ENCODE results near the gene MAU2.

The MAU2 gene, protein sequence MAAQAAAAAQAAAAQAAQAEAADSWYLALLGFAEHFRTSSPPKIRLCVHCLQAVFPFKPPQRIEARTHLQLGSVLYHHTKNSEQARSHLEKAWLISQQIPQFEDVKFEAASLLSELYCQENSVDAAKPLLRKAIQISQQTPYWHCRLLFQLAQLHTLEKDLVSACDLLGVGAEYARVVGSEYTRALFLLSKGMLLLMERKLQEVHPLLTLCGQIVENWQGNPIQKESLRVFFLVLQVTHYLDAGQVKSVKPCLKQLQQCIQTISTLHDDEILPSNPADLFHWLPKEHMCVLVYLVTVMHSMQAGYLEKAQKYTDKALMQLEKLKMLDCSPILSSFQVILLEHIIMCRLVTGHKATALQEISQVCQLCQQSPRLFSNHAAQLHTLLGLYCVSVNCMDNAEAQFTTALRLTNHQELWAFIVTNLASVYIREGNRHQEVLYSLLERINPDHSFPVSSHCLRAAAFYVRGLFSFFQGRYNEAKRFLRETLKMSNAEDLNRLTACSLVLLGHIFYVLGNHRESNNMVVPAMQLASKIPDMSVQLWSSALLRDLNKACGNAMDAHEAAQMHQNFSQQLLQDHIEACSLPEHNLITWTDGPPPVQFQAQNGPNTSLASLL

DNA sequence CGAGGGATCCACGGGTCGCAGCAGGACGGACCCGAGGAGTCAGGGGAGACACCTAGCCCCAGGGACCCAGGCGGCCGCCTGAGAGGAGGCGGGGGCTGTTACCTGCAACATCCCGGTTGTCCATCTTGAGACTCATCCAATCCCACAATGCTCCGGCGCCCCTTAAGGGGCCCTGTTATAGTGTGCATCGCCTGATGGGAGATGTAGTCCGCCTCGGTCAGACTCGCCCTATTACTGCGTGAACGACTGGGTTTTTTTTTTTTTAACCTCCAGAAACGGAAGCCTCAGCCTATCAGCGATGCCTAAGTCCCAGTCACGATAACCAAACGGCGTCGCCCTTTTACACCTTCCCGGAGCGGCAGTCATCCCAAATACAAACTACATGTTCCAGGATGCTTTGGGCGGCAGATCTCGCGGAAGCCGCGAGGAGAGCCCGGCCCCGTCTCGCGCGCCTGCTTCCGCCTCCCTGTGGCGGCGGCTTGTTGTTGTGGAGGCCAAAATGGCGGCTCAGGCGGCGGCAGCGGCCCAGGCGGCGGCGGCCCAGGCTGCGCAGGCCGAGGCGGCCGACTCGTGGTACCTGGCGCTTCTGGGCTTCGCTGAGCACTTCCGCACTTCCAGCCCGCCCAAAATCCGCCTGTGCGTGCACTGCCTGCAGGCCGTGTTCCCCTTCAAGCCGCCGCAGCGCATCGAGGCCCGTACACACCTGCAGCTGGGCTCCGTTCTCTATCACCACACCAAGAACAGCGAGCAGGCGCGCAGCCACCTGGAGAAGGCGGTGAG, at the start of gene MAU2, which contains the start of gene SUGP1:
MAU2 (plus strand) TSS at position 469 of the 780 bp plus-strand sequence; CDS start at position 500, 31 bp downstream.
SUGP1 (minus strand) TSS at position 149 of the 780 bp plus-strand sequence; CDS start at position 136, 13 bp downstream.
- DNase-seq (ENCODE audit: low spot score) = peak; percentile 98

DNA sequence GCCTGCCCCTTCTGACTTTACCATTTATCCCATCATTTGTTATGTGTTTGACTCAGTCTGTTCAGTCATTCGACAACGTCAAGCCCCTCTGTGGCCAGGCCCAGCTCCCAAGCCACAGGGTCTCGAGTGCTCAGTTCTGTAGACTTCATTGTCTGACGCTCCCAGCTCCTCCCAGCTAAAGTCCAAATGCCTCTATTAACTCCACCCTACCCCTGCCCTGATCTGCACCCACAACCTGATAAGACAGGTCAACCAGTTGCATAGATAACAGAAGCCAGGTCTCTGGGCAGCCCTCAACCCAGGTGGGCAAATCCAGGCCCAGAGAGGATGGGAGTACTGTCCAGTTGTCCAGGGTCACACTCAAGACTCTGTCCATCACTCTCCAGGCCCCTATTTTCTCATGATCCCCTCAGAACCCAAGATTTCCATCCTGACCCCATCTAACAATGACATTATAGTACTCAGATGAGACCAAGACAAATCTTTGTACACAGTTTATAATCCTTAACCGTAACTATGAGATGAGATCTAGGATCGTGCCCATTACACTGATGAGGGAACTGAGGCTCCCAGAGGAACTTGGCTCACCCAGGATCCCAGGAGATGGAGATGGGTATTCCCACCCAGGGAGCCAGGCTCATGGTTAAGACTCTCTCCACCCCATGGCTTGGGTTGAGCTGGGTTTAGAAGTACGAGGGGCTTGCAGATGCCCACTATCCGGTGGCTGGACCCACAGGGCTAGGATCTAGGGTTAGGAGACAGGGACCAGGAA, 48.6 kb upstream of the MAU2 start:
- no peak for DNase-seq (ENCODE audit: low spot score)

DNA sequence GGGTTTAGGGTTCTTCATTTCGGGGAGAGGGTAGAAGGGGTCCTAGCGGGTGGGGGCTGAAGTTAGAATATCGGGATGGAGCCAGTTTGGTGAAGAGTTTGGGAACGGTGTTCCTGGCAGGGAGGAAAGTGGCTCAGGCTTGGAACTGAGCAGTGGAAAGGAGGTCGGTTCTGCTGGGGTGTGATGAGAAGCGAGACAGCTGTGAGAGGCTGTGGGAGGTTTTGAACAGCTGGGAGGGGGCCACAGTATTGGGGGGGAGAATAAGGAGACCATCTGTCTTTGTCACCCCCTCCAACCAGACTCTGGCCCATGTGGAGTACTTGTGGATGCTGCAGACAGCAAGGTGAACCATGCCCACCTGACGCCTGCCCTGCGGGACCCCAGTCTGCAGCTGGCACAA, 46.5 kb upstream of the MAU2 start:
- no peak for DNase-seq (ENCODE audit: low spot score)

DNA sequence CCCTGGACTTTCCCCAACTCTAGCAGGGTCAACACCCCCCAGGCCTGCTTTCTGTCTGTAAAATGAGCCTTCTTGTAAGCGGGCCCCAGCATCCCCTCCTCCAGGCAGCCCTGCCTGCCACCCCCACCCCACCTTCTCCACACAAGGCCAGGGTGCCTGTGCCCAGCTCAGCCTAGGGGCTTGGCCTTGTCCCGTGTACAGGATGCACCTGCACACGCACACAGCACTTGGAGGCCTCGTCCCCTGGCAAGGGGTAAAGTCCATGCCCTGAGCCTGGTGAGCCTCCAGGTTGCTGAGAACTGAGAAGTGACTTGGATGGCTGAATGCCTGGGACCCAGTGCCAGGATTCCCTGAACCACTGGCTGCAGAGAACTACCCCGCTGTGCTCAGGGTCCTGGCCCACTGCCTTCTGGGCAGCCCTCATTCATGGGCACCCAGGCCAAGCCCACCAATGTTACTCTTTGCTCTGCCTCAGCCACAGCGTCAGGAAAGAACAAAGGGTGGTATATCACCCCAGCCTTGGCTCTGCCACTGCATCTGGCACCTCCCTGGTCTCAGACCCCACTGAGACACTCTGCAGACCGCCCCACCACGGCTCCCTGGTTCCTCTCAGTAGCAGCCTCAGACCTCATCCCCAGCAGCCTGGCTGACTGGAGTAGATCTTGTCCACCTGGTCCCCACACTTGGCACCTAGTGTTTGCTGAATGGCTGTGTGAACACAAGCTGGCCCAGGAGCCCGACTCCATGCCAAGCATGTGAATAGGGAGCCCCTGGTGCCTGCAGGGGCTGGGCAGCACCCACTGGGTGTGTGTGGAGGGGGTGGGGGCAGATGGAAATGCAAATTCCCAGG, 45.7 kb upstream of the MAU2 start:
- no peak for DNase-seq (ENCODE audit: low spot score)

DNA sequence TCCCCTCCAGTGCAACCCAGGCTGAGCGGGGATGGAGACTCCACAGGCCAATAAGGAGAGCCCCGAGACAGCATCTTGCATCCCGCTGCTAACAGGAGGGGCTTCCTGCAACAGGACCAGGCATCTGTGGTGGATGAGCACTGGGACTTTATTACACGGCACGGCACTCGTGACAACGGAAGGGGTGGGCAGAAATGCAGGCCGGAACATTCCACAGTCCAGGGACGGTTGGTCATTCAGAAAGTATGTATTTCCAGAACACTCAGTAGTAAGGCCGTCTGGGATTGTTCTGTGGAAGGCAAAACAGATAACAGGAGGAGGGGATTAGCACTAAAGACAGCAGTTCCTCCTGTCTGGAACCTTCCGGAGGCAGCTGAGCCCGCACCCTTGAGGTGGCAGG, 44.2 kb upstream of the MAU2 start:
- peak; percentile 65 for DNase-seq (ENCODE audit: low spot score)

DNA sequence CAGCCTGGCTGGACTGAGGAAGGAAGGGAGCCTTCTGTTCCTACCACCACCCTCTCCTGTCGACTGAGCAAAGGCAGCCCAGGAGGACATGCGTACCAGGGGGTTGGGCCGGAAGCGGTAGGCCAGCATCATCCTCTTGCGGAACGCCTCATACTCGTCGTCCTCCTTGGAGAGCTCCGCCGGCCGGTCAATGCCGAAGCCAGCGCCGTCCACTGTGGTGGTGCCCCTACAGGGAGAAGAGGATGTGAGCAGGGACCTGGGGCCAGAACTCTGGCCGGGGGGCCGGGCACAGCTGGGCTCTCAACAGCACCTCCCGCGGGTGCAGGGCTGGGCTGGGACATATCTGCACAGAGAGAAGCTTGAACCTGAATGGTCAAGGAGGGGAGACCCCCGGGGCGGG, 43.8 kb upstream of the MAU2 start:
- no peak for DNase-seq (ENCODE audit: low spot score)

DNA sequence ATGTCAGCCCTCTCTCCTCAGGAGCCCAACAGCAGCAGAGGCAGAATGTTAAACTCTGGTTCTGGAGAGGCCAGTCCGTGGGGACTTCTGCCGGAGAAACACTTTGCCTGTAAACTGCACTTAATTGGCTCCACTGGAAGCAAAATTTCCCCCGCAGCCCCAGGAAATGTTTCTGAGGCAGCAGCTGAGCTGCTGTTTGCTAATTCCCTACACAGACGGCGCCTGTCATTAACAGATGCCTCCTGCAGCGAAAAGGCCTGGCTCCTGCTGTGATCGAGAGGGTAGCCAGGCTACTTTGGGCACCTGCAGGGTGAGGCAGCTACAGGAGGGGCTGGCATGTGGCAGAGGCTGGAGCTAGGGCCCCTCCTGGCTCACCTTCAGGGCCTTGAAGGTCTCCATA, 42.3 kb upstream of the MAU2 start:
- DNase-seq (ENCODE audit: low spot score) = no peak

DNA sequence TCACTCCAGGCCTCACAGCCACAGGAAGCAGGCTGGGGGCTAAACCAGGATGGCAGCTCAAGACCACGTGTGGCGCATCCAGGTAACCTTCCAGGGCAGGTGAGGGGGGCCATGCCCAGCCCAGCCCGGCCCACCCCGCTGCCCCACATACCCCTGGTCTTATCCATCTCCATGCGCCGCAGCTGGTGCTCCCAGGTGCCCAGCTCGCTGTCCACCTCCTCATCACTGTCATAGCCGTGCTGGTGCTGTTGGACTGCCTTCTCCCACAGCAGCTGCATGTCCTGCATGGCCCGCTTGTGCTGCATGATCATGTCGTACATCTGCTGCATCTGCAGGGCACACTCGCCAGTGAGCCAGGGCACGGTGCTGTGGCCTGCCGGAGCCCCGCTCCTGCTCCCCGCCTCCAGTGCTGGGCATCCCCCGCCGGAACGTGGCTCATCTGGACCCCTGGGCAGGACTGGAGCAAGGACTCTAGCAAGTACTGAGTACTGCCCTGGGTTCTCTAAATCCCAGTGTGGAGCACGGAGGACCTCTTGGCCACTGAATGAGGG, 41.5 kb upstream of the MAU2 start:
- no peak for DNase-seq (ENCODE audit: low spot score)

DNA sequence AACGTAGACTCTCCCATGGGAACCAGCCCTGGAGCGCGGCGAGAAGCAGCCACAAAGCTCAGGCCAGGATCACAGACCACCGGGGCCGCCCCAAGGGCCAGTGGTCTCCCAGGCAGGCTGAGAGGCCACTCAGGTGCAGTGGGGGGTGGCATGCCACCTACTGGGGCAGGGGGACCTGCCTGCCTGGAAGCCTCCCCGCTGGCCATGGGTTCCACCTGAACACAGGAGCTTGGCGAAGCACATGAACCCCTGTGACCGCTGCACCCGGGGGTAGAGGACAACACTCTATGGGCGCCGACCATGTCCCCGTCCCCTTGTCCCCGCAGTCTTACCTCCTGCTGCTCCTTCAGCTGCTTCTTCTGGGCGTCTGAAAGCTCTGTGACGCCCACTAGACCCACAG, 40.8 kb upstream of the MAU2 start:
- DNase-seq (ENCODE audit: low spot score) = no peak

DNA sequence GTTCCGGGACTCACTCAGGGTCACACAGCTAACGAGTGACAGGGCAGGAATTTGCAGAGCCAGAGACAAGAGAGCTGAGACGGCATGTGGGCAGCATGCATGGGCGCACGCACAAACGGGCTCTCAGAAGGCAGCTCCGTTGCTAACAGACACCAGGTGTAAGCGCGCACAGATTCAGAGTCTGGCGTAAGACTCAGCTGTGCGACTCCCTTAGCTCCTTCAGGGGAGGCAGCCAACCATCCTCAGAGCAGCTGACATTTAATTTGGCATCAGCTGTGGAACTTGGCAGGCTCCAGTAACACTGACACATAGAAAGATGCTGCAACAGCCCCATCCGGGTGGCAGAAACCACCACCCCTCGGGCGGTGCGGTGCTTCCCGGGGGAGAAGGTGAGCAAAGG, 40.1 kb upstream of the MAU2 start:
- peak; percentile 70 for DNase-seq (ENCODE audit: low spot score)

DNA sequence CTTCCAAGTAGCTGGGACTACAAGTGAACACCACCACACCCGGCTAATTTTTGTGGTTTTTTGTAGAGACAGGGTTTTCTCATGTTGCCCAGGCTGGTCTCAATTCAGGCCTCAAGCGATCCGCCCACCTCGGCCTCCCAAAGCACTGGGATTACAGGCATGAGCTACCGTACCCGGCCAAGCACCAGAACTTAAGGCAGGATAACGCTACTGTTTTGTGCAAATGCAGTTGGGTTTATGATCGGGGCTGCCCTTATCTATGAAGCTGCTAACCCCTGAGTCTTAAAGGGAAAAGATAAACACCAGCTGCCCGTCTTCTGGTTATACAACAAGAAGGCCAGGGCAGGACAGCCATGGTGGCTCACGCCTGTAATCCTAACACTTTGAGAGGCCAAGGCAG, 34.9 kb upstream of the MAU2 start:
- no peak for DNase-seq (ENCODE audit: low spot score)

DNA sequence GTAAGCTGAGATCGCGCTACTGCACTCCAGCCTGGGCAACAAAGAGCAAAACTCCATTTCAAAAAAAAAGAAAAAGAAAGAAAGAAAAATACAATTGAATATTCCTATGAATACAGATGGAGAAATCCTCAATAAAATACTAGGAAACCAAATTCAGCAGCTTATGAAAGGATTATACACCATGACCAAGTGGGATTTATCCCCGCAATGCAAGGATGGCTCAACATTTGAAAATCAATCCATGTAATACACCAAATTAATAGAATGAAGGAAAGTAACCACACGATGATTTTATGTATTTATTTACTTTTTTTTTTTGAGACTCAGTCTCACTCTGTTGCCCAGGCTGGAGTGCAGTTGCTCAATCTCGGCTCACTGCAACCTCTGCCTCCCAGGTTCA, 28.0 kb upstream of the MAU2 start:
- DNase-seq (ENCODE audit: low spot score) = no peak

DNA sequence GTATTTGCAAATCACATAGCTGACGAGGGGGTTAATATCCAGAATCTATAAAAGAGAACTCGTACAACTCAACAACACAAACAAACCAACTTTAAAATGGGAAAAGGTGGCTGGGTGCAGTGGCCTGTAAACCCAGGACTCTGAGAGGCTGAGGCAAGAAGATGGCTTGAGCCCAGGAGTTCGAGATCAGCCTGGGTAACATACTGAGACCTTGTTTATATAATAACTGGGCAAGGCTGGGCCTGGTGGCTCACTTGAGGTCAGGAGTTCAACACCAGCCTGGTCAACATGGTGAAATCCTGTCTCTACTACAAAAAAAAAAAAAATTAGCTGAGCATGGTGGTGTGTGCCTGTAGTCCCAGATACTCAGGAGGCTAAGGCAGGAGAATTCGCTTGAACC, 25.7 kb upstream of the MAU2 start:
- DNase-seq (ENCODE audit: low spot score) = no peak

DNA sequence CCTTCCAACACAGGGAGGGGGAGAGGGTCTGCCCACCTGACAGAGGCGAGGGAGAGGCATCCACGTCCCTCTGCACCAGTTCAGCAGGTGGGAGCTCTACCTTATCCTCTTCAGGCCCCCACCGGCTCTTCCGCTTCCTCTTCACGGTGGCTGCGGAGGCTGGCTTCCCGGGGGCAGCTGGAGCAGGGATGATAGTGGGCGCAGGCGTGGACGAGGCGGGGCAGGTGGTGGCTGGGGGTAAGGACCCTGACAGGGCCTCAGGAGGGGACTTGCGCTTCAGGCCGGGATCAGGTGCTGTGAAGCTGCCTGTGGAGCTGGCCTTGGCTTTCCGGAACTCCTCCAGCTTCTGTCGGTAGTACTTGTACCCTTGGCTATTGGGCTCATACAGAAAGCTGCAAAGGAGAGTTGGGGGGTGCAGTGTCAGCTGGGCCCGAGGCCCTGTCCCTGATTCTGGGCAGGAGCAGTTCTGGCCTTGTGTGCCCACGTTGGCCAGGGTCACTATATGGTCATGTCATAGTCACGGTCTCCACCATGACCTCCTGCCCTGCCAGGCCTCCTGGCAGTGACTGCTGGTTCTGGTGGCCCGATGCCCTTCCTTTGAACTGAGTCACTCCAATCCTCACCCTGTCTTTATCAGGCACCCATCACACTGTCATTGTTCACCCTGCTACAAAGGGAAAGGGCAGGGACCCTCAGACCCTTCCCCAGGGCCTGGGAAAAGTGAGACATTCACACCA, 23.5 kb upstream of the MAU2 start:
- no peak for DNase-seq (ENCODE audit: low spot score)

DNA sequence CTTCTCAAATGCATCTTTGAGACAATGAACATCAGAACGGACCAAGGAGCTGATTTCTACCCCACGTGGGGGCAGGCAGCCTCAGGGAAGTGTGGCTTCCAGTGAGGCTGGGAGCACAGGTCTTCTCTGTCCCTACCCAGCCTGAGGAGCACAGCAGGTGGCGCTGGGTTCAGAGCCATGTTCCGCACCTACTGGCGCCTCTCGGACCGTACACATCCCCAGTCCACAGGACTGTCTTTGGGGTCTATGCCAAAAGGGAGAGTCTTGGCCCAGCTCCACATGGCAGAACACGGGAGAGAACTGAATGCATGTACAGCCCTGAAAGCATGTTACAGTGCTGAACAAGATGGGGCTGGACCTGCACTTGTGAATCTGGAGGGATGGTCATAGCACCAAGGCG, 22.9 kb upstream of the MAU2 start:
- no peak for DNase-seq (ENCODE audit: low spot score)

DNA sequence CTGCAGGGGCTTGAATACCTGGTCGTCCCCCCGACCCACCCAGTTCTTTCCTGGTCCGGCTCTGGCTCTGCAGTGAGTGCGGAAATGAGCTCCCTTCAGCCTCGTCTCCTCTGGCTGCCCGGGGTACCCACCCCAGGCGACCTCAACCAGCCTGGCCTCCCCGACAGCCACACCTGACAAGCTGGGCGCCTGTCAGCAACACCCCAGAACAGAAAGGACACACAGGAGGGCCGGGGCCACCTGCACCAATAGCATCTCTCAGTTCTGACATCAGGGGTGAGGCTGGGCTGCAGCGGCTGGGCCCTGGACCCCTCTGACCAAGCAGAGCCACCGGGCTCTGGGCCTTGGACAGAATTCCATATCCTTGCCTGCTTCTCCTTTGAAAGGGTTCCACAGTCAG, 20.0 kb upstream of the MAU2 start:
- no peak for DNase-seq (ENCODE audit: low spot score)

DNA sequence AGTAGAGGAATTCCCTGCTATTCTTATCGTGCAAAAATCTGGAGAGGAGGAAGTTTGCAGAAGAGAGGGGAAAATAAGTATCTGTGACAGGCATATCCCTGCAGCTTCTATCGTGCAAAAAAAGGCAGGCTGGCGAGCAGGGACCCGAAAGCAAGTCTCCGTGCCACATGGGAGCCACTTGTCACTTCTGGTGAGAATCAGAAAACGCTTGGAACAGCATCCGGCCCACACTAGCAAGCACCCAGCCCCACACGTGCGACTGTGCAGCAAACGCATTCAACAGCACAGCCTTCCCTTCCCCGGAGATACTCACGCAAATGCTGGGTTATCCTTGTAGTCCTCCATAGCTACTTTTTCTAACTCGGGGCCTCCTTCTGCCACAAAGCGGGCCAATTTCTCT, 17.2 kb upstream of the MAU2 start:
- no peak for DNase-seq (ENCODE audit: low spot score)

DNA sequence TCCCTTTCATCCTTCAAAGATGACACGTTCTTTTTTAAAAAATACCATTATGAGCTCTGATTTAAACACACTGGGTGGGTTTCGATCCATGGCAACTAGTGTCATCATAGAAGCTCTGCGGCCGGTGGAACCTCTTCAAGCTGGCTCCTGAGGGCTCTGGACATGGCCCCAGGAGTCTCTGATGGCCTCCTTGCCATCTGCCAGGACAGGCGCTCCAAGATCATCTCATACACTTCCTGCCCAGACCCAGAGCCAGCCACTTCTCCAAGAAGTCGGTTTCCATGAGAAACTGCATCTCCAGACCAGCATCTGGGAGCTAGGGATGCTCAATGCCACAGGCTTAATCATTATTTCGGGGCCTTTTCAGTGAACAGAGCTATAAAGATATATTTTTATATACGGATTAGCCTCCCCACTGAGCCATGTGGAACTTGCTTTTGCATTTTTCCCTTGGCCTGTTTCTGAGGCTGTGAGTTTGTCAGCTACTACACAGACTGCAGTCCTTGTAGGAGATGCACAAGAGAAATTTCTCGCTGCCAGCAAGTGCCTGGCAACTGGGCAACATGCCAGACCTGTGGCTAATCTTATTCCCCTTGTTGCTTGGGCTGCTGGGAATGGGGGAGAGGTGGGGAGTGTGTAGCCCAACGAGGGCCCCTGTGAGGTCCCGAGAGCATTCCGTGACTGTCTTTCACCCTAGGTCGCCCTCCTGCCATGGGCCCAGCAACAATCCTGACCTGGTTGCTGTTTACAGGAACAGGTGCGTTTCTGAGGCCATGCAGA, 16.3 kb upstream of the MAU2 start:
- DNase-seq (ENCODE audit: low spot score) = no peak

DNA sequence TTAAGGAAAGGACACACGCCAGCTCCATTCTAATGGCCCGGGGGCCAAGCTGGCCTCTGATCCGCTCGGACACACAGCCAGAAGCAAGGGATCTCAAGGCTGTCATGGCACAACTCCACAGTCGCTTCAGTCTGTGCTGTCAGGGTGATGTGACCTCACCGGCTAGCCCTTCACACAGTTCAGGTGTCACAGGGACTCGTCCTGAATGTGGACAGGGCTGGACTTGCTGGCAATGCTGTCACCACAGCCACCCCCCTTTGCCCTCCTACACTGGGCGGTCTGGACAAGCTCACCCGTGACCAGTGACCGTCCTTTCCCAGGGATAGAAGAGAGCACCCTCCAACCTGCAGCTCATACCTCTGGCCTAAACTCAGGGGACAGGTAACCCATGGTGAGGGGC, 15.6 kb upstream of the MAU2 start:
- DNase-seq (ENCODE audit: low spot score) = no peak

All from GM03348 (cell line).